GM18517 (cell line): ENCODE data around the gene MEI1.
"Not testable (repeated sequence)": the region's sequence is repeated elsewhere in the genome, so short reads cannot be mapped to it uniquely, and the experiment has no call there.

Source experiments
- ATAC-seq: cut with Tn5 transposase; IDR thresholded peaks from one replicate; pipeline ENCODE4 v1.9.1; 2021; ENCODE audit warnings: mild to moderate bottlenecking, moderate library complexity; ENCODE audit not compliant: unreplicated experiment

The MEI1 gene

DNA sequence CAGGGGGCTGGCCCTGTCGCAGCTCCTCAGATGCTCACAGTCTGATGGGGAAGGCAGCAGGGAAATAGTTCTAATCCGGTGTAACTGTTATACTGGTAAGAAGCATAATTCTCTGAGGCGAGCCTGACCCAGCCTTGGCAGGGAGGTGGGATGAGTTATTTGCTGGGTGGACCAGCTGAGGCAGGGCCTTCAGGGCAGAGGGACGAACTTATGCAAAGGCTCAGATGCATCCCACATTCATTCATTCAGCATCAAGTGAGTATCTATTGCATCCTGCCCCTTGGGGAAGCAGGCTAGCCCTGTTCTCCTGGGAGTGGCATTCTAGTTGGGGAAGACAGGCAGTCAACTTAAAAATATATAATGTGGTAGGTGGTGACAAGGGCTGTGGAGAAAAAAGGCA, 120.0 kb downstream of the MEI1 start:
- ATAC-seq = no peak

DNA sequence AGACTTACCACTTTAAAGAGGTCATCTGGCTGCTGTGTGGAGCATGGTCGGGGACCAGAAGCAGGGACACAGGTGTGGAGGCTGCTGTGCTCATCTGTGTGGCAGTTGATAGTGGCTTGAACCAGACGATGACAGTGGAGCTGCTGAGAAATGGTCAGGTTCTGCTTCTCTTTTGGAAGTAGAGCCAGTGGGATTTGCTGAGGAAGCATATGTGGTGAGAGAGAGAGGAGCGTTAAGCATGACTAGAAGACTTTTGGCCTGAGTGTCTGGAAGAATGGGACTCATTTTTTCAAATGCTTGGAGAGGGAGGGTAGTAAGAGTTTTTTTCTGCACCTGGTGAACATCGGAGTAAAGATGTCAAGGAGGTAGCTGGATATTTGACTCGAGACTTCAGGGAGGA, 121.1 kb downstream of the MEI1 start:
- ATAC-seq = no peak

DNA sequence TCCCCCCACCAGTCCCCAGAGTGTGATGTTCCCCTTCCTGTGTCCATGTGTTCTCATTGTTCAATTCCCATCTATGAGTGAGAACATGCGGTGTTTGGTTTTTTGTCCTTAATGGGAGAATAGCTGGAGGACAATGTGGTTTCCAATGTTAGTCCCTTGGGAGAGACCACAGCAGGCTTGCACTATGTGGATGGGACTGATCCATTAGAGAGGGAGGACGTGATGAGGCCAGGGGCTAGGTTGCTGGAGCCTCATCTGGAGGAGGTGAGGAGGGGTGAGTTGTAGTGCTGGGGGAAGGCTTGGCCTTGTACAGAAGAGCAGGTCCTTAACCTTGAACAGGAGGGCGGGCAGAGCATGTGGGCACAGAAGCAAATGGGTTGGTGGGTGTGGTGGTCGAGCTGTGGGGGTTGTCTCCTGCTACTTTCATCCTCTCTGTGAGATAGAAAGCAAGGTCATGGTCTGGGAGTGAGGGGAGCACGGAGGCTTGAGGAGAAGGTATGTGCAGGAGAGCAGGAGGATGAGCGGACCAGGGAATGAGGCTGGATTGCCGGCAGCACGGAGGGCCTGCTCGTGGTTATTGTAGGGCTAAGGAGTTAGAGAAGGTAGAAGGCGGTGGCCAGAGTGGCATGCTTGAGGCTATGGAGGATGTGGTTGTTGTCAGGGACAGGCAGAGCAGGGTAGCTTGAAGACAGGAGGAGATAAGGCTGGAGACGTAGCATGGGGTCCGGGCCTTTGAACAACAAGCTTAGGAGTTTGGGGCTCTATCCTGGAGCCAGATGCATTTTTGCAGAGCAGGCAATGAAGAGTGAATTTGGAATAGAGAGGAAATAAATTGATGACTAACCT, 122.4 kb downstream of the MEI1 start:
- ATAC-seq = no peak

DNA sequence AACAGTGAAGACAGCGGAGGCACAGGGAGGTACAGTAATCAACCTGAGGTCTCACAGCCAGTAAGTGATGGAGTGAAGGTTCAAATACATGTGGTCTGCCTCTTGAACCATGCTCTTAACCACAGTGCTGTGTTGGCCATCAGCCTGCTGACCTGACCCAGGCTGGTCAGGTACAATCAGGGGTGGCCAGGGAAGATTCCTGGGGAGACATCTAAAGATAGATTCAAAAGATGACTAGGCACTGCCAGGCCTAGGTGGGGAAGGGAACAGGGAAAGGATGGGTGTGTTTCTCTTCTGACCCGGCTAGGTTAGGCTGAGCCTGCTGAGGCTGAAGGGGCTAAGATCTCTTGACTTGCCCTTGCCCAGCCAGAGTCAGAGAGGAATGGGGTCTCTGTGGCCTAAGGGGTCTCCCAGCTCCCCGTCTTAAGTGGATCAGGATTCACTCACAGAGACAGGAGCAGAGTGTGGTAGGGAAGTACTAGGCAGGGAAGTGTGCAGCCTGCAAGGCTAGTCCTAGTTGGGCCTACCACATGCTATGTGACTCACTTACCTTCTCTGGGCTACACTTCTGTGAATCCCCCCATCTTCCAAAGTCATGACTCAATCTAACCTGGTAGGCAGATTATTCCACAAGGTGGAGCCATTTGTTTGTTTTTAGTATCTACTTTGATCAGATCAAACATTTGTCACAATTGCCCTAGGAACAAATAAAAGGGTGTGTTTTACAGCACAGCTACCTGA, 123.2 kb downstream of the MEI1 start:
- ATAC-seq = no peak

DNA sequence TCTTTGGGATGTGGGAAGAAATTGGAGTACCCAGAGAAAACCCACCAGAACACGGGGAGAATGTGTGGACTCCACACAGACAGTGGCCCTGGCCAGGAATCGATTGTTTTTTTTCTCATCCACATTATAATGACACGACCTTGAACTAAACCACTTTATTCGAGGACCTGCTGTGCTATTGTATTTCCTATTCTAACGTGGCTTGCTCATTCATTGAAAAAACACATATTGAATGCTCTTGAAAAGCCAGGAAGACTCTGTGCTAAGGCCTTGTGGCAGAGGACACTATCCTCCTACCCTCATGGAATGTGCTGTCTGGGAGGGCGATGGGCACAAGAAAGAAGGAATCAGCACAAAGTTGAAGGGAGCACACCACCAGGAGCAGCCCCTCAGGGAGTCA, 124.5 kb downstream of the MEI1 start:
- ATAC-seq = no peak

DNA sequence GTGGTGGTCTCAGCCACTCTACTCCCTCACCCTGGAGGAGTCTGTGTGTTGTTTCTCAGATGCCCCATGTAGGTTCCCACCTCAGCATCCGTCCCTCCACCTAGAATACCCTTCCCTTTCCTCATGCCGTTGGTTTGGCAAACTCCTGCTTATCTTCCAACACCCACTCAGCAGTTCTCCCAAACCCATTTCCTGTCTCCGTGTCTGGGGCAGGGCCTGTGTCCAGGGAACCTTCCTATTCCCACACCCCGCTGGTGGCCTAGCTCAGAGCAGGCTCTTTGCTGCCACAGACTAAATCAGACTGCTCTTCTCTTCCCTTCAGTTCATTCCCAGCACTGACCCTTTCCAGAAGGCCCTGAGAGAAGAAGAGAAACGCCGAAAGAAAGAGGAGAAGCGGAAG, 126.1 kb downstream of the MEI1 start:
- no peak for ATAC-seq

DNA sequence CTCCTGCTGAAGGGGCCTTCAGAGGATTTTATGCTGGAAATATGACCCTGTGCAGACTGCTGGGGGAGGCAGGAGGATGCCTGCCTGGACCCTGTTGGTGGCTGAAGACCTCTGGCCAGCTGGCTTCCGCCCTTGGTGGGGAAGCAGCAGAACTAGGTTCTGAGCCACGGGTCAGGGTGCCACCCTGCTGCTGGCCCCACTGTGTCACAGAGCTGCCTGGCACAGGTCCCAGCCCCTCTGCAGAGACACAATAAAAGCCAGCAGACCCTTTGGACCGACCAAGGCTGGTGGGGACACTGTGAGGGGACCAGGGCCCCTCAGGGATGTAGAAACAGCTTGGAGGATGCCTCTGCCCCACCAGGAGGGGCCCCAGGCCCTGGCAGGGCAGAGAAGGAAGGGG, 126.7 kb downstream of the MEI1 start:
- no peak for ATAC-seq

DNA sequence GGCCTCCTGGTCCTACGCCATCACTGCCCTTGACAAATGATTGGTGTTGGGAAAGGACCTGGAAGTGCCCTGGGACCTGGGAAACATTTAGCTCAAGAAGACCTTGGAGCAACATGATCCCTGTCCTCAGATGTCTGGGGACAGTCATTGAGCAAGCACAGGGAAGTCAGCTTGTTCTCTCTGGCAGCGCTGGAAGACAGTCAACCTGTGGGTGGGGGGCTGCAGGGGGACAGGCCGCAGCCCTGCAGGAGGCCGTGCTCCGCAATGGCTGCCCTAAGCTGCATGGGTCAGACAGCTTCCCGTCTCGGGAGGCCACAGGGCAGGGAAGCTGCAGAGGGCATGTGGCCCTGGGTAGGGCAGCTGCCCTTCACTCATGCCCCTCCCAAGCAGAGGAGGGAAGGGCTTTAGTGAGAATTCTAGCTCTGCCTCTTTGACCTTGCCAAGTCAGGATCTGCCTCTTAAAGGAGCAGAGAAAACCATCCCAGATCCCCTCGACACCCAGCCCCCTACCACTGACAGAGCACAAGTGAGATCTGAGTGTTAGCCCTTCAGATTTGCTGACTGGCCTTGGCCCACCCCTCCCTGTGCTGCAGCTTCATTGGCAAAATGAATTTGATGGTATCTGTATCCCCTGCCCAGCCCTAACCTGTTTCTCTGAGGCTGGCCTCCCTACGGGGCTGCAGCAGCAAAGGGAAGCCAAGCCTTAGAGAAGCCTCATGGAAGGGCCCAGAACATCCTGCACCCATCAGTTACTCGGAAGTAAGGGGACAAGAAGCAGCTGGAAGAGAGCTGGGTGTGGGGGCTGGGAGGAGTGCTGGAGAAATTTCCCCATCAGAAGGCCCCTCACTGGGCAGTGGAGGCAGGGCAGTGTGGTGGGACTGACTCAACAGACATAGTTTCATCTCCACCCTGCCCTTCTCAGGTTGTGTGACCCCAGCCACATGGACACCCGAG, 127.4 kb downstream of the MEI1 start:
- ATAC-seq = no peak

DNA sequence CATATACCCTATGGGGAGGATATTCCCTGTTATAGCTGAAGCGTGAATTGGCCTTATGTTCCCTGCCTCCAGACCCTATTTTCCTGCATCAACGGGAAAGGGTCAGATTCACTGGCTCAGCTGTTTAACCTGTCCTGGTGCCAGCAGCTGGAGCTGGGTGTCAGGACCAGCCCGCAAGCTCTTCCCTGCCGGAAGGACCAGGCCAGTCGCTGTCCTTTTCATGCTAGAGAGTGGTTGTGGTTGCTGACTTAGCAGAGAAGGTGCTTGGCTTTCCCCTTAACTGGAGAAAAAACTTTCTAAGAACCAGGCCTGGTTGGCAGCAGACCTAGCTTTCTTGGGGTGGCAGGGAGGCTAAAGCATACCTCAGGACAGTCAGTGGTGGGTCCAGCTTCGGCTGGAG, 128.4 kb downstream of the MEI1 start:
- no peak for ATAC-seq

DNA sequence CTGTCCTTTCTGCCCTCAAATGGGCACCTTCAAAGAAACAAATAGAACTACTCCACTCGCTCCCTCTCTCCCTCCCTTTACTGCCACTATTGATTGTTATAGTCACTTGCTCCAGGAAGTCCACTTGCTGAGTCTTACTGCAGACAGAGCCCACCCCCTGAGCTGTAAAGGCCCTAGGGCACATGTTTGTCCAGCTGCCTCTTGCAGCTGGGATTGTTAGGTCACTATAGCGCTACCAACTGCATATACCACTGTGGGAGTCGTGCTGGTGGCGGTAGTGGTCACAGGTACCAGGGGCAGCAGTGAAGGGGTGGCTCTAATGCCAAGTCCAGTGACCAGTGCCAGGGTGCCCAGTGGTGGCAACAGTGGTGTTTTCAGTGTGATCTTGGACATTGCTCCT, 129.2 kb downstream of the MEI1 start:
- no peak for ATAC-seq

DNA sequence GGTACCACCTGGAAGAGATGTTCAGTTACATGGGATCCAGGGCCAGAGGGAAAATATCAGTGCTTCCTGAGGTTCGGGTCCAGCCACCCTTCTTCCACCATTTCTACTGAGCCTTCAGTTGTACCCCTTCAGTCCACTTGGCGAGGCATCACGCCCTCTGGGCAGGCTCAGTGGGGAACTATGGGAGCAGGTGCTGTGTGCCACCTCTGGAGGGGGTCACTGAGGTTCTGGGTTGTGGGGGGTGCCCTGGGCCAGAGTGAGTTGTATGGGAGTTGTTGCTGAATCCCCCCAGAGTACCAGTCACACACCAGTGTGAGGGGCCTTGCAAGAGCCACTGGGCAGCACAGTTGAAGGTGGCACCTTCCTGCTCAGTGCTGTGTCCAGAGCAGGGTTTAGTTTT, 130.9 kb downstream of the MEI1 start:
- ATAC-seq = no peak

DNA sequence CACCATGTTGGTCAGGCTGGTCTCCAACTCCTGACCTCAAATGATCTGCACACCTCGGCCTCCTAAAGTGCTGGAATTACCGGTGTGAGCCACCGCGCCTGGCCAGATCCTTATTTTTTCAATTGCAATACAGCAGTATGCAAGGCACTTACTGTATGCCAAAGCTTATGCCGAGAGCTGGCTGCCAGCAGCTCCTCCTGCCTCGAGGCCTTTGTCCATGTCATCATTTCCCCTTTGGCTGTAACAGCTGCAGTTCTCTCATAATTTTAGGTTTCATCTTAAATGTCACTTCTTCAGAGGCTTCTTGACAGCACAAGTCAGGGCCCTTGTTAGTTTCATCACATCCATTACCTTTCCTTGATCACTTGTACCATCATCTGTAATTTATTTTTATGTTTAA, 132.1 kb downstream of the MEI1 start:
- ATAC-seq = no peak

DNA sequence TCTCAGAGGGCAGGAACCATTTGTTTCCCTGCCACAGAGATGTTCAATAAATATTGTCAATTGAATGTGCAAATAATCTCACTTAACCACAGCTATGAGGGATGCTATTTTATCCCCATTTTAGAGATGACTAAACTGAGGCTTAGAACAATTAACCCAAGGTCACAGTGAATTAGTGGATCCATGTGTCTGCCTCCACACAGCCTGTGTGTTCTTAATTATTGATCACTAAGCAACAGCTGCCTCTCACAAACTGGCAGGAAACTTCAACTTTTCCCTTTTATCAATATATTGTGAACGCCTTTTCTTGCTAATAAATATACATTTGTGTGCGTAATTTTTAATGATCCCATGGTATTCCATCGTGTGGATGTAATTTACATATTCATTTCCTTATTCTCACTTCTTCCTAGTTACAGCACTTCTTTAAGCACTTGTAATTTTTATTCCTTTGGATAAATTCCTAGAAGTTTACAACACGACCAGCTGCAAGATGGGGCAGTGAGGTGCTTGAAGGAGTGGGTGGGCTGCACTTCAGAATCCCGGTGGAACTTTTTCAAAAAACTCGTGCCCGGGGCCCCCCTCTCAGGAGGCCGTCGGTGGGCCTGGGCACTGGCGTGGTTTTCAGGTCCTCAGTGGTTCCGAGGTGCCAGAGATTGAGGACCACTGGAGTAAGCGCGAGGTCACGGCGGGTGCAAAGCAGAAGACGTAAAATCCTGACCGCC, 132.7 kb downstream of the MEI1 start:
- no peak for ATAC-seq

DNA sequence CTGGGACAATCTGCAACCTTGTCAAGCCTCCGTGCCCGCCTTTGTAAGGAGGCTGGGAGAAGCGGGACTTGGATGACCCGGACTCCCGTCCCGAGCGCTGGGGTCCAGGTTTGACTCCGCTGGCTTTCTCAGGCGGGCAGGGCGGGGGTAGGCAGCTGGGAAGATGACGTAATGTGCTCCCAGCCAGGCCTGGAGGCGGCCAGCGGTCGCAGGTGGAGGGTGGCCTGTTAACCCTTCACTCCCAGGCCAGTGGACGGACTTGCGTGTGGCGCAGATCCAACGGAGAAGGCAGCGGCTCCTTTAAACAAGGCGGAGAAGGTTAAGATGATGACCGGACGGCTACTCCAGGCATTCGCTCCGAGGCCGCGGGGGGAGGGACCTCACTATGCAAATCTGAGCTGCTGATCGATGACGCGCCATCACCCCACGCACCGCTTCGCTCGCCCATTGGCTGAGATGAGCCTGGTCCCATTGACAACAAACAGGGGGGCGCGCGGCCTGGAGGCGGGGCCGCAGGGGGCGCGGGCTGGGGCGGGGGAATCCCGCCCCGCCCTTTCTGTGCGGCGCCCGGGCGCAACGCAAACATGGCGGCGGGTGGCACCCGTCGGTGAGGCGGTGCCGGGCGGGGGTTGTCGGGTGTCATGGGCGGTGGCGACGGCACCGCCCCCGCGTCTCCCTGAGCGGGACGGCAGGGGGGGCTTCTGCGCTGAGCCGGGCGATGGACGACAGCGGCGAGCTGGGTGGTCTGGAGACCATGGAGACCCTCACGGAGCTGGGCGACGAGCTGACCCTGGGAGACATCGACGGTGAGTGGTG, 133.5 kb downstream of the MEI1 start, which contains the start of gene SREBF2:
Gene SREBF2 (plus strand): TSS at position 553 of the 816 bp plus-strand sequence. CDS start 166 bp downstream, at position 719.
- peak; percentile 82 for ATAC-seq

DNA sequence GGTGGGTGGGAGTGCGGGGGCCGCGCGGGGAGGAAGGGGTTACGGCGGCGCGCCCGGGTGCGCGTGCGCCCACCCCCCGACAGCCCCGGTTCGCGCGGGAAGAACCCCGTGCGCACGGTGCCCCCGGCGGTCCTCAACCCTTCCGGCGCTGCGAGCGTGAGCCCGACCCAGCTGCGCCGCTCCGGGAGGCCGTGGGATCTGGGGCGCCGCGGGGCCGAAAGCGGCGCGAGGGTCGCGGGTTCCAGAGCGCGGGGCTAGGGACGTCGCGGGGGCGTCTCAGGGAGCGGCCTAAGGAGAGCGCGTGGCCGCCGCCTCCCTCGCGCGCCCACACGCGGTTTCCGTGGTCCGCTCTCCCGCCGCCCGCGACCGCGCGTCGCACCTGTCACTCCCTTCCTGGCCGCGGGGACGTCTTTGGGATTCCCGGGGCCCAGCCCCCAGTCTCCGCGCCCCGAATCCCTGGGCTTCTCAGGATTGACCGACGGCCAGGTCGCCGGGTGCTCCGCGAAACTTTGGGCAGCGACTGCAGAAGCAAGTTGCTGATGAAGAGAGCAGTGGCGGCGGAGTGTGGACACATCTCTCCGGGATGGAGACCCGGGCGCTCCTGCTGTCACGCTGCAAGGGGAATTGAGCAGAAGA, 134.2 kb downstream of the MEI1 start:
- ATAC-seq = peak; percentile 2

DNA sequence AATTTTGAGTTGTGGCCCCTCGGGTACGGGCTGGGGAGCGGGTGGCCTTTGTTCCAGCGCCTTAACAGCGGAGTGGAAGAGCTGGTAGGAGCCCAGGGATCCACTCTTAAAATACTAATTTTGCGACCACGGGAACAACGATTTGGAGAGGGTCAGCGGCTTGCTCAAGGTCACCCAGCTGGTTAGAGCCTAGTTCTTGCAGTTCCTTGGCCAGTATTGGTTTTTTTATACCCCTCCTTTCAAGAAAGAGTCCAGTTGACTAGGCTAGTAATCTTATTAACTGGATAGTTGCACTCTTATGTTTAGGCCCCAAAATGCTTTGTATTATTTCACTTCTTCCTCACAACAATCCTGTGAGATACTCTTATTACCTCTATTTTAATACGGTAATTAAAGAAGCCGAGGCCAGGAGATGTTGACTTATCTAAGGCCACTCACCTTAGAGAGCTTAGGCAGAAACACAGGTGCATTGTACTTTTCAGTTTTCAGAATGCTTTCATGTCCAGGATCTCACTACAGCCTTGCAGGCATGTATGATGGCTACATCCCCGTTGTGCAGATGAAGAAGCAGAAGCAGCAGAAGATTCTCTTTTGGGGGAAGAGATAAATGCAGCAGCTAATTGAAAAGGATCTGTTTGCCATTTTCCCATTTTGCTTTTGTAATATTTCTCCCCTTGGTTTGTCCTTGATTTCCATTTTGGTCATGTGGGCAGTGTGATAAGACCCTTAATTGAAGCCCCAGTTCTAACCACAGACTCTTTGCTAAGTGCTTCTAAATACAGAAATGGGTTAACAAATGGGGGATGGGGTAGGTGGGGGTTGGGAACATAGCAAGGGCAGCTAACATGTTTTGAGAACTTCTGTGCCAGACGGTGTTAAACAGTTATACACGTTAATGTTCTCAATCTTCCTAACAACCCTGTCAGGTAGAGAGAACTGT, 135.0 kb downstream of the MEI1 start:
- no peak for ATAC-seq

DNA sequence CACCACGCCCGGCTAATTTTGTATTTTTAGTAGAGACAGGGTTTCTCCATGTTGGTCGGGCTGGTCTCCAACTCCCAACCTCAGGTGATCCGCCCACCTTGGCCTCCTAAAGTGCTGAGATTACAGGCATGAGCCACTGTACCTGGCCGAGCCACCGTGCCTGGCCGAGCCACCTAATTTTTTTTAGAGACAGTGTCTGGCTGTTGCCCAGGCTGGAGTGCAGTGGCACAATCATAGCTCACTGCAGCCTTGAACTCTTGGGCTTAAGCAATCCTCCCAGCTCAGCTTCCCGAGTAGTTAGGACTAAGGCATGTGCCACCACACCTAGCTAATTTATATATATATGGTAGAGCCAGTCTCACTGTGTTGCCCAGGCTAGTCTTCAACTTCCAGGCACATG, 136.2 kb downstream of the MEI1 start:
- not testable (repeated sequence) for ATAC-seq

DNA sequence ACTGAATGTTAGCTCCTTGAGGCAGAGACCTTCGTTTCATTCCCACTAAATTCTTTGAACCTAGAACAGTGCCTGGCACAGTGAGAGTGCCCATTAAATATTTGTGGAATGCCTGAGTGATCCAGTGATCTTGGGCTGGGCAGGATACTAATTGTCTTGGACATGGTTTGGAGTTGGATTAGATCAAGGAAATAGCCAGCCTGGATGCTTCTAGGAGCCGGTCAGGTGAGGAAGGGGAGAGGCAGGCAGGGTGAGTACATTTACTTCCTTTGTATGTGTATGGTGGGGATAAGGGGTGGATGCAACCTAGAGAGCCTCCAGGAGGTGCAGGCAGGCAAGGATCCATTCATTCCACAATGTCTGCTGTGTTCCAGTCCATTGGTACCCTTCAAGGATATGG, 137.2 kb downstream of the MEI1 start:
- ATAC-seq = no peak
